PC-3 (cell line): ENCODE results near the gene PTPRN2.

ENCODE experiments used
- CTCF ChIP-seq: fragments of 300-600 bp; sonication (generic); conservative IDR thresholded peaks from 2 replicates; pipeline ENCODE4 v1.5.1; 2017; ENCODE audit warnings: antibody characterized with exemption, low read depth, mild to moderate bottlenecking, low read length
- EZH2 ChIP-seq: fragments of 300-600 bp; sonication (generic); IDR thresholded peaks from one replicate; pipeline ENCODE4 v1.6.1; 2017; ENCODE audit warnings: antibody characterized with exemption, mild to moderate bottlenecking, low read length; ENCODE audit not compliant: unreplicated experiment
- EZH2phosphoT487 ChIP-seq: fragments of 300-600 bp; sonication (generic); IDR thresholded peaks from 2 replicates; pipeline ENCODE4 v1.6.1; 2018; ENCODE audit warnings: mild to moderate bottlenecking, antibody characterized with exemption, low read length, borderline replicate concordance

- TF ChIP-seq CTCF, result no peak
- no peak for TF ChIP-seq EZH2phosphoT487
- TF ChIP-seq EZH2, result no peak
Measured at GRCh38 chr7:157764193-157764592, 823.4 kb downstream of the PTPRN2 start.
